H9 (cell line): ENCODE measurements around the gene ABCD1. TPM values are rescaled to one million over a fixed set of nuclear protein-coding genes. Genes with fewer than 3 reads are reported as not detected.
A peak's percentile ranks its signal among the peaks of the same experiment; 100 is the strongest.
"Not testable (repeated sequence)": the region's sequence is repeated elsewhere in the genome, so short reads cannot be mapped to it uniquely, and the experiment has no call there.

ENCODE experiments used
- DNase-seq: peaks from one replicate; pipeline ENCODE4 v3.0.0-alpha.2; 2017
- H2AFZ ChIP-seq: one replicate; pipeline ENCODE4 v1.6.1; 2013; ENCODE audit warnings: mild to moderate bottlenecking, low read length, control low read depth, moderate library complexity
- H2AK5ac ChIP-seq: 2 replicates; pipeline ENCODE4 v1.6.1; 2013; ENCODE audit warnings: low read length, control low read depth, mixed read lengths; ENCODE audit not compliant: insufficient read length
- H2BK120ac ChIP-seq: one replicate; pipeline ENCODE4 v1.6.1; 2013; ENCODE audit warnings: low read depth, mild to moderate bottlenecking, low read length, control low read depth, inconsistent platforms; ENCODE audit not compliant: poor library complexity, severe bottlenecking
- H2BK12ac ChIP-seq: 2 replicates; pipeline ENCODE4 v1.6.1; 2013; ENCODE audit warnings: low read length, control low read depth, mixed read lengths, low read depth; ENCODE audit not compliant: insufficient read length
- H2BK15ac ChIP-seq: 2 replicates; pipeline ENCODE4 v1.6.1; 2013; ENCODE audit warnings: low read depth, low read length, control low read depth
- H2BK20ac ChIP-seq: one replicate; pipeline ENCODE4 v1.6.1; 2013; ENCODE audit warnings: low read depth, mild to moderate bottlenecking, low read length, control low read depth, inconsistent platforms; ENCODE audit not compliant: poor library complexity, severe bottlenecking
- H2BK5ac ChIP-seq: 2 replicates; pipeline ENCODE4 v1.6.1; 2013; ENCODE audit warnings: low read length, control low read depth, mixed read lengths; ENCODE audit not compliant: insufficient read length
- H3K14ac ChIP-seq: 2 replicates; pipeline ENCODE4 v1.6.1; 2013; ENCODE audit warnings: low read length, control low read depth; ENCODE audit not compliant: insufficient read depth
- H3K18ac ChIP-seq: 2 replicates; pipeline ENCODE4 v1.6.1; 2013; ENCODE audit warnings: low read depth, mild to moderate bottlenecking, mixed read lengths, low read length, control low read depth; ENCODE audit not compliant: insufficient read length
- H3K23ac ChIP-seq: 2 replicates; pipeline ENCODE4 v1.6.1; 2013; ENCODE audit warnings: low read length, control low read depth, mixed read lengths, low read depth; ENCODE audit not compliant: insufficient read length
- H3K23me2 ChIP-seq: 2 replicates; pipeline ENCODE4 v1.6.1; 2013; ENCODE audit warnings: low read depth, mild to moderate bottlenecking, mixed read lengths, low read length, control low read depth; ENCODE audit not compliant: insufficient read length, poor library complexity, severe bottlenecking
- H3K27ac ChIP-seq: 2 replicates; pipeline ENCODE4 v1.5.1; 2013; ENCODE audit warnings: low read length, control low read depth, mixed read lengths, low read depth; ENCODE audit not compliant: insufficient read length
- H3K27me3 ChIP-seq: 2 replicates; pipeline ENCODE4 v1.6.1; 2013; ENCODE audit warnings: low read length, control low read depth, inconsistent platforms; ENCODE audit not compliant: insufficient read depth
- H3K4ac ChIP-seq: 2 replicates; pipeline ENCODE4 v1.6.1; 2013; ENCODE audit warnings: low read depth, mild to moderate bottlenecking, control low read depth, inconsistent platforms, low read length, moderate library complexity
- H3K4me1 ChIP-seq: 2 replicates; pipeline ENCODE4 v1.6.1; 2013; ENCODE audit warnings: low read length, control low read depth, inconsistent platforms; ENCODE audit not compliant: insufficient read depth
- H3K4me2 ChIP-seq: 2 replicates; pipeline ENCODE4 v1.6.1; 2013; ENCODE audit warnings: low read length, control low read depth, mixed read lengths; ENCODE audit not compliant: insufficient read length, insufficient read depth
- H3K56ac ChIP-seq: 2 replicates; pipeline ENCODE4 v1.6.1; 2013; ENCODE audit warnings: low read depth, mild to moderate bottlenecking, mixed read lengths, low read length, control low read depth; ENCODE audit not compliant: insufficient read length
- H3K79me1 ChIP-seq: 2 replicates; pipeline ENCODE4 v1.6.1; 2013; ENCODE audit warnings: low read depth, mild to moderate bottlenecking, moderate library complexity, low read length, control low read depth, inconsistent platforms; ENCODE audit not compliant: insufficient read depth, poor library complexity, severe bottlenecking
- H3K79me2 ChIP-seq: 2 replicates; pipeline ENCODE4 v1.6.1; 2013; ENCODE audit warnings: low read length, control low read depth, inconsistent platforms; ENCODE audit not compliant: insufficient read depth
- H3K9ac ChIP-seq: 2 replicates; pipeline ENCODE4 v1.6.1; 2013; ENCODE audit warnings: low read length, control low read depth, mixed read lengths; ENCODE audit not compliant: insufficient read length; ENCODE audit errors: extremely low read depth
- H3K9me3 ChIP-seq: one replicate; pipeline ENCODE4 v1.6.1; 2013; ENCODE audit warnings: low read depth, low read length, inconsistent platforms; ENCODE audit not compliant: control insufficient read depth
- H3T11ph ChIP-seq: one replicate; pipeline ENCODE4 v1.6.1; 2013; ENCODE audit warnings: mild to moderate bottlenecking, low read length, control low read depth, inconsistent platforms
- H4K20me1 ChIP-seq: one replicate; pipeline ENCODE4 v1.6.1; 2013; ENCODE audit not compliant: control insufficient read depth, insufficient read length, insufficient read depth
- H4K5ac ChIP-seq: 2 replicates; pipeline ENCODE4 v1.6.1; 2013; ENCODE audit warnings: low read depth, mild to moderate bottlenecking, mixed read lengths, low read length, control low read depth; ENCODE audit not compliant: insufficient read length
- H4K8ac ChIP-seq: replicated peaks from 2 replicates; pipeline ENCODE4 v1.6.1; 2013; ENCODE audit warnings: low read length, control low read depth, mixed read lengths, low read depth; ENCODE audit not compliant: insufficient read length
- H4K91ac ChIP-seq: 2 replicates; pipeline ENCODE4 v1.6.1; 2013; ENCODE audit warnings: low read depth, mild to moderate bottlenecking, moderate library complexity, mixed read lengths, low read length, control low read depth; ENCODE audit not compliant: insufficient read length
- H3K27ac Mint-ChIP-seq, 3 experiments: 2 replicates in 2 of 3; 3 replicates in 1 of 3; pipeline ENCODE4 v1.8.0; 2020 to 2021; ENCODE audit warnings: mixed read lengths in 3 of 3, mild to moderate bottlenecking in 1 of 3, moderate library complexity in 1 of 3
- H3K27me3 Mint-ChIP-seq: 2 replicates; pipeline ENCODE4 v1.8.0; 2021; ENCODE audit warnings: low read depth, mild to moderate bottlenecking, moderate library complexity, mixed read lengths
- H3K36me3 Mint-ChIP-seq, 3 experiments: 2 replicates in 2 of 3; 3 replicates in 1 of 3; pipeline ENCODE4 v1.8.0; 2020 to 2021; ENCODE audit warnings: low read depth in 3 of 3, mixed read lengths in 3 of 3; ENCODE audit not compliant: insufficient read depth in 1 of 3
- H3K4me1 Mint-ChIP-seq, 2 experiments: 2 replicates each; pipeline ENCODE4 v1.8.0; 2020; ENCODE audit warnings: mixed read lengths in 2 of 2
- H3K4me3 Mint-ChIP-seq, 2 experiments: 2 replicates in 1 of 2; 3 replicates in 1 of 2; pipeline ENCODE4 v1.8.0; 2020 to 2021; ENCODE audit warnings: mild to moderate bottlenecking in 2 of 2, mixed read lengths in 2 of 2, moderate library complexity in 1 of 2
- H3K9me3 Mint-ChIP-seq, 2 experiments: 2 replicates in 1 of 2; 3 replicates in 1 of 2; pipeline ENCODE4 v1.8.0; 2020; ENCODE audit warnings: mild to moderate bottlenecking in 2 of 2, mixed read lengths in 2 of 2, moderate library complexity in 1 of 2
- CTCF ChIP-seq: fragments of 200-600 bp; sonication (generic); conservative IDR thresholded peaks from 3 replicates; pipeline ENCODE4 v1.8.0; 2021; ENCODE audit warnings: antibody characterized with exemption, mild to moderate bottlenecking
- WGBS: extraction: QIAGEN DNeasy Blood & Tissue Kit; methylation state at CpG from one replicate; pipeline ENCODE4 v1.1.7; 2013; ENCODE audit warnings: missing lambda C conversion rate, low lambda C conversion rate, mixed read lengths; ENCODE audit not compliant: insufficient read length; ENCODE audit errors: extremely low coverage; 5-methylcytosine and 5-hydroxymethylcytosine counted together
- total RNA-seq: library from RNA; stranded (reverse); gene quantifications from 2 replicates; pipeline ENCODE4 v1.2.1, GENCODE V29; 2021

ABCD1 gene
- total RNA-seq, 1 experiment from 2014 or later = 11.1 TPM

- H4K5ac ChIP-seq = no peak overlapping the region
- Mint-ChIP-seq H3K27me3 (peaks cover 1% of the 10 kb centered on the region), H3K27ac (peak overlapping the region in 2 of 3 experiments; percentile 78 to 94; a peak in 4 of 7 replicates), H3K9me3 (peaks cover 52 to 74% of the 10 kb centered on the region in 2 experiments), H3K36me3 (peaks cover 25 to 55% (median 42%) of the 10 kb centered on the region in 3 experiments), H3K4me1 (peaks cover 0 to 3% of the 10 kb centered on the region in 2 experiments; a peak in 2 of 4 replicates), H3K4me3 (no peak overlapping the region)
- H4K91ac ChIP-seq = no peak overlapping the region
- no peak overlapping the region for H3K4me2 ChIP-seq
- H3K27me3 ChIP-seq = no peaks in the 10 kb centered on the region
- no peaks in the 10 kb centered on the region for H3K79me2 ChIP-seq
- no CpG with 5 or more reads among the region's 16 CpGs for WGBS
- no peaks in the 10 kb centered on the region for H4K20me1 ChIP-seq
- no peak for TF ChIP-seq CTCF
- no peak overlapping the region for H2BK12ac ChIP-seq
- no peak overlapping the region for H2AK5ac ChIP-seq
- H3K9me3 ChIP-seq = no peaks in the 10 kb centered on the region
- H3T11ph ChIP-seq = no peak overlapping the region
- no peak overlapping the region for H2BK120ac ChIP-seq
- H3K27ac ChIP-seq = no peak overlapping the region
- no peak overlapping the region for H4K8ac ChIP-seq
- H3K14ac ChIP-seq = no peak overlapping the region
- no peaks in the 10 kb centered on the region for H3K4me1 ChIP-seq
- H3K18ac ChIP-seq = no peak overlapping the region
- no peak overlapping the region for H2BK15ac ChIP-seq
- H3K23ac ChIP-seq = no peak overlapping the region
- no peak for DNase-seq
- no peaks in the 10 kb centered on the region for H3K79me1 ChIP-seq
- no peak overlapping the region for H2BK20ac ChIP-seq
- H3K4ac ChIP-seq = no peak overlapping the region
- H3K23me2 ChIP-seq = no peaks in the 10 kb centered on the region
- H3K9ac ChIP-seq = no peak overlapping the region
- H2BK5ac ChIP-seq = no peak overlapping the region
- H2AFZ ChIP-seq = no peak overlapping the region
- no peak overlapping the region for H3K56ac ChIP-seq
Measured at GRCh38 chrX:153697924-153698865, 26.5 kb upstream of the ABCD1 start.

- Mint-ChIP-seq H3K9me3 (peaks cover 54 to 73% of the 10 kb centered on the region in 2 experiments), H3K36me3 (peaks cover 24 to 55% (median 42%) of the 10 kb centered on the region in 3 experiments)
- H2BK20ac ChIP-seq, H3K27me3 Mint-ChIP-seq, H3K14ac ChIP-seq, H3T11ph ChIP-seq, H4K91ac ChIP-seq, H3K27me3 ChIP-seq, H3K4me1 ChIP-seq, DNase-seq, H2BK12ac ChIP-seq, H3K4me1 Mint-ChIP-seq, H3K56ac ChIP-seq, H2BK5ac ChIP-seq, H3K23me2 ChIP-seq, H3K4me2 ChIP-seq, H3K18ac ChIP-seq, H2BK120ac ChIP-seq, H3K9me3 ChIP-seq, H3K79me2 ChIP-seq, H4K5ac ChIP-seq, H4K8ac ChIP-seq, H2AK5ac ChIP-seq, H3K23ac ChIP-seq, H4K20me1 ChIP-seq, H2AFZ ChIP-seq, H3K4ac ChIP-seq, H3K4me3 Mint-ChIP-seq, H3K27ac ChIP-seq, H3K9ac ChIP-seq, H3K27ac Mint-ChIP-seq, H2BK15ac ChIP-seq, H3K79me1 ChIP-seq: not testable (repeated sequence)
- no CpG with 5 or more reads among the region's 16 CpGs for WGBS
Measured at GRCh38 chrX:153699210-153699783, 25.4 kb upstream of the ABCD1 start.
